IMR-90 (cell line): ENCODE results near the gene TGFBI. TPM values are rescaled to one million over a fixed set of nuclear protein-coding genes. Genes with fewer than 3 reads are reported as not detected.

Experiments used
- ATAC-seq: fragments of 200-7000 bp; cut with Tn5 transposase; 2 replicates; pipeline ENCODE4 v1.9.1; 2020; ENCODE audit warnings: low read depth, mild to moderate bottlenecking, moderate library complexity
- BruUV-seq: library from RNA; stranded (reverse); fragments of 400-500 nt; replicated peaks from 2 replicates; lab custom pipeline; 2021; lab: Mats Ljungman, UMichigan
- CTCF ChIA-PET: fragments of 300-600 bp; formaldehyde crosslinking; extraction: SDS; loops from one replicate; lab custom pipeline; 2021; ENCODE audit warnings: antibody characterized with exemption; lab: Yijun Ruan, JAX
- POLR2A ChIA-PET: fragments of 300-600 bp; sonication (Branson Sonifier 250); formaldehyde crosslinking; loops from one replicate; lab custom pipeline; 2022; ENCODE audit warnings: antibody characterized with exemption; ENCODE audit not compliant: unreplicated experiment; lab: Charles Lee
- DNase-seq: peaks from one replicate; pipeline ENCODE4 v3.0.0; 2013
- H2AFZ ChIP-seq: replicated peaks from 2 replicates; pipeline ENCODE3; 2013; ENCODE audit warnings: low read length, mild to moderate bottlenecking; ENCODE audit not compliant: poor library complexity
- H2AK5ac ChIP-seq: 2 replicates; pipeline ENCODE4 v1.6.1; 2013; ENCODE audit warnings: low read depth, low read length, inconsistent platforms
- H2AK9ac ChIP-seq: replicated peaks from 2 replicates; pipeline ENCODE3; 2013; ENCODE audit warnings: mild to moderate bottlenecking, low read depth, low read length, moderate library complexity; ENCODE audit not compliant: poor library complexity
- H2BK120ac ChIP-seq: 2 replicates; pipeline ENCODE4 v1.6.1; 2013; ENCODE audit warnings: low read depth, low read length, inconsistent platforms
- H2BK15ac ChIP-seq: 3 replicates; pipeline ENCODE4 v1.6.1; 2013; ENCODE audit warnings: low read depth, low read length, inconsistent platforms
- H2BK20ac ChIP-seq: 2 replicates; pipeline ENCODE4 v1.6.1; 2013; ENCODE audit warnings: low read depth, mild to moderate bottlenecking, inconsistent platforms, low read length, moderate library complexity
- H2BK5ac ChIP-seq: 2 replicates; pipeline ENCODE4 v1.6.1; 2013; ENCODE audit warnings: mild to moderate bottlenecking, low read depth, low read length, inconsistent platforms; ENCODE audit not compliant: poor library complexity, severe bottlenecking
- H3K14ac ChIP-seq: replicated peaks from 2 replicates; pipeline ENCODE4 v1.6.1; 2013; ENCODE audit warnings: low read depth, low read length, inconsistent platforms
- H3K18ac ChIP-seq: 2 replicates; pipeline ENCODE4 v1.6.1; 2013; ENCODE audit warnings: low read depth, low read length, control low read depth
- H3K23ac ChIP-seq: 2 replicates; pipeline ENCODE4 v1.6.1; 2013; ENCODE audit warnings: low read depth, low read length, inconsistent platforms
- H3K27ac ChIP-seq: 2 replicates; pipeline ENCODE4 v1.5.1; 2013; ENCODE audit warnings: mild to moderate bottlenecking, control low read depth, low read length; ENCODE audit not compliant: insufficient read depth
- H3K27me3 ChIP-seq: 2 replicates; pipeline ENCODE4 v1.6.1; 2013; ENCODE audit warnings: low read length; ENCODE audit not compliant: control insufficient read depth, insufficient read depth
- H3K36me3 ChIP-seq: 2 replicates; pipeline ENCODE4 v1.6.1; 2013; ENCODE audit warnings: low read length, mixed read lengths; ENCODE audit not compliant: control insufficient read depth, insufficient read depth
- H3K4ac ChIP-seq: 2 replicates; pipeline ENCODE4 v1.6.1; 2013; ENCODE audit warnings: low read depth, low read length, inconsistent platforms
- H3K4me1 ChIP-seq: 2 replicates; pipeline ENCODE4 v1.6.1; 2013; ENCODE audit warnings: low read length, mixed read lengths; ENCODE audit not compliant: control insufficient read depth, insufficient read depth
- H3K4me2 ChIP-seq: 2 replicates; pipeline ENCODE4 v1.6.1; 2013; ENCODE audit warnings: low read depth, mild to moderate bottlenecking, control low read depth, low read length, moderate library complexity
- H3K4me3 ChIP-seq: 2 replicates; pipeline ENCODE4 v1.5.1; 2013; ENCODE audit warnings: low read depth, mild to moderate bottlenecking, control low read depth, low read length, moderate library complexity; ENCODE audit not compliant: insufficient read depth
- H3K56ac ChIP-seq: 2 replicates; pipeline ENCODE4 v1.6.1; 2013; ENCODE audit warnings: low read length, inconsistent platforms; ENCODE audit not compliant: insufficient read depth; ENCODE audit errors: extremely low read depth
- H3K79me1 ChIP-seq, 2 experiments: 2 replicates each; pipeline ENCODE4 v1.6.1; 2013; ENCODE audit warnings: low read length in 2 of 2, inconsistent platforms in 1 of 2, low read depth in 1 of 2
- H3K9ac ChIP-seq: 2 replicates; pipeline ENCODE4 v1.6.1; 2013; ENCODE audit warnings: low read depth, low read length, control low read depth
- H3K9me1 ChIP-seq: 2 replicates; pipeline ENCODE4 v1.6.1; 2013; ENCODE audit warnings: low read length, inconsistent platforms; ENCODE audit not compliant: insufficient read depth
- H3K9me3 ChIP-seq: 2 replicates; pipeline ENCODE4 v1.6.1; 2013; ENCODE audit warnings: low read length; ENCODE audit not compliant: control insufficient read depth, insufficient read depth
- H4K20me1 ChIP-seq: 2 replicates; pipeline ENCODE4 v1.6.1; 2013; ENCODE audit warnings: low read length, inconsistent platforms; ENCODE audit not compliant: insufficient read depth
- H4K5ac ChIP-seq: 2 replicates; pipeline ENCODE4 v1.6.1; 2013; ENCODE audit warnings: mild to moderate bottlenecking, low read depth, low read length, control low read depth
- H4K8ac ChIP-seq, 2 experiments: 2 replicates each; pipeline ENCODE4 v1.6.1; 2013; ENCODE audit warnings: low read depth in 2 of 2, low read length in 2 of 2, control low read depth in 1 of 2, inconsistent platforms in 1 of 2
- H4K91ac ChIP-seq: 2 replicates; pipeline ENCODE4 v1.6.1; 2013; ENCODE audit warnings: low read depth, low read length, inconsistent platforms; ENCODE audit not compliant: insufficient read depth
- BHLHE40 ChIP-seq: fragments of 150-350 bp; IDR thresholded peaks from 2 replicates; pipeline ENCODE4 v1.6.1; 2016; ENCODE audit warnings: mild to moderate bottlenecking, low read depth, low read length
- CEBPB ChIP-seq: IDR thresholded peaks from 2 replicates; pipeline ENCODE4 v1.6.1; 2012; ENCODE audit warnings: low read depth, low read length, improper control_type of control experiment
- CHD1 ChIP-seq: IDR thresholded peaks from 2 replicates; pipeline ENCODE4 v1.6.1; 2012; ENCODE audit warnings: low read depth, low read length, improper control_type of control experiment
- FOS ChIP-seq: fragments of 150-350 bp; IDR thresholded peaks from 2 replicates; pipeline ENCODE4 v1.6.1; 2016; ENCODE audit warnings: low read depth, low read length
- MAFK ChIP-seq: IDR thresholded peaks from 2 replicates; pipeline ENCODE4 v1.6.1; 2012; ENCODE audit warnings: low read depth, low read length, improper control_type of control experiment
- MAZ ChIP-seq: IDR thresholded peaks from 2 replicates; pipeline ENCODE4 v1.6.1; 2012; ENCODE audit warnings: low read depth, mild to moderate bottlenecking, low read length, improper control_type of control experiment, moderate library complexity, borderline replicate concordance
- MXI1 ChIP-seq: IDR thresholded peaks from 2 replicates; pipeline ENCODE4 v1.6.1; 2012; ENCODE audit warnings: low read depth, mild to moderate bottlenecking, low read length, moderate library complexity, borderline replicate concordance
- NFE2L2 ChIP-seq: fragments of 150-350 bp; IDR thresholded peaks from 2 replicates; pipeline ENCODE4 v1.6.1; 2016; ENCODE audit warnings: low read depth, mild to moderate bottlenecking, low read length
- POLR2A ChIP-seq: IDR thresholded peaks from 2 replicates; pipeline ENCODE4 v1.6.1; 2012; ENCODE audit warnings: mild to moderate bottlenecking, low read depth, low read length
- RAD21 ChIP-seq: IDR thresholded peaks from 2 replicates; pipeline ENCODE4 v1.6.1; 2012; ENCODE audit warnings: low read length, improper control_type of control experiment
- RCOR1 ChIP-seq: IDR thresholded peaks from 2 replicates; pipeline ENCODE4 v1.6.1; 2012; ENCODE audit warnings: mild to moderate bottlenecking, low read length, improper control_type of control experiment; ENCODE audit not compliant: insufficient replicate concordance
- RFX5 ChIP-seq: IDR thresholded peaks from 2 replicates; pipeline ENCODE4 v1.8.0; 2012; ENCODE audit warnings: low read depth, mild to moderate bottlenecking, low read length, moderate library complexity
- SMC3 ChIP-seq: fragments of 150-350 bp; IDR thresholded peaks from 2 replicates; pipeline ENCODE4 v1.6.1; 2016; ENCODE audit warnings: low read depth, mild to moderate bottlenecking, antibody characterized with exemption, low read length, moderate library complexity
- WGBS, 2 experiments: methylation state at CpG; one replicate each; pipeline versions ENCODE4 v1.1.5 to v1.1.7; 2013; ENCODE audit warnings: missing lambda C conversion rate in 2 of 2; ENCODE audit not compliant: insufficient read length in 1 of 2; ENCODE audit errors: extremely low coverage in 2 of 2; 5-methylcytosine and 5-hydroxymethylcytosine counted together
- dilution Hi-C: fragments of 300-500 bp; cut with HindIII; formaldehyde crosslinking; loops from one replicate; pipeline ENCODE4 v1.14.3; 2018; ENCODE audit warnings: low sequenced_read_pairs; ENCODE audit not compliant: unreplicated experiment
- in situ Hi-C: fragments of 300-500 bp; cut with MboI; formaldehyde crosslinking; loops from 3 replicates; pipeline ENCODE4 v1.14.3; 2019; ENCODE audit warnings: low sequenced_read_pairs, inconsistent platforms, mixed read lengths
- intact Hi-C: fragments of 100-400 bp; cut with micrococcal nuclease; formaldehyde crosslinking; loops from 2 replicates; pipeline ENCODE4 v1.10.0; 2022
- polyA plus RNA-seq, 3 experiments: library from polyadenylated mRNA; depleted of rRNA; stranded (reverse); fragments of >200 nt; gene quantifications; 2 replicates each; pipeline ENCODE4 v1.2.3, GENCODE V29; 2012; ENCODE audit warnings: low replicate concordance in 1 of 3
- total RNA-seq: library from RNA; depleted of rRNA; stranded (reverse); fragments of >200 nt; gene quantifications from 2 replicates; pipeline ENCODE4 v1.2.3, GENCODE V29; 2012
- TF ChIP-seq, protein P1 (sequence below): fragments of 150-350 bp; IDR thresholded peaks from 2 replicates; pipeline ENCODE4 v1.6.1; 2016; ENCODE audit warnings: low read depth, mild to moderate bottlenecking, low read length, moderate library complexity, borderline replicate concordance
- TF ChIP-seq, protein P2 (sequence below): conservative IDR thresholded peaks from 2 replicates; pipeline ENCODE4 v1.5.1; 2012; ENCODE audit warnings: mild to moderate bottlenecking, low read depth, low read length, improper control_type of control experiment
- TF ChIP-seq, protein P3 (sequence below): fragments of 150-350 bp; IDR thresholded peaks from 2 replicates; pipeline ENCODE4 v1.6.1; 2017; ENCODE audit warnings: mild to moderate bottlenecking, antibody characterized with exemption, low read length, low read depth

The TGFBI gene
- total and polyA plus RNA-seq, 2 of the 4 experiments (the other 2 are of a cell fraction), result 618 to 1,551 TPM

GRCh38 chr5:136103118-136103517 lies 74.3 kb downstream of the TGFBI start:
- ChIA-PET CTCF (no interaction called here), POLR2A (no interaction called here)
- no TSS peak for BruUV-seq
- H3K9ac ChIP-seq, result no peak overlapping the region
- no peaks in the 10 kb centered on the region for H3K36me3 ChIP-seq
- H4K8ac ChIP-seq, result no peak overlapping the region
- H4K20me1 ChIP-seq, result no peaks in the 10 kb centered on the region
- no peak overlapping the region for H3K27ac ChIP-seq
- intact Hi-C loops, result no loop called here
- in situ Hi-C loops, result loop anchor here (25.0 kb wide), 1 partner anchor 441 kb away; no protein-coding TSS in a partner anchor
- H2BK20ac ChIP-seq, result no peak overlapping the region
- H3K27me3 ChIP-seq, result peaks cover 35% of the 10 kb centered on the region
- WGBS, 2 experiments, result no CpG with 5 or more reads among the region's 1 CpG
- H2BK5ac ChIP-seq, result no peak overlapping the region
- TF ChIP-seq MAZ, result no peak
- TF ChIP-seq MXI1, result no peak
- no peak for TF ChIP-seq FOS
- TF ChIP-seq NFE2L2, result no peak
- no peak for TF ChIP-seq CEBPB
- TF ChIP-seq CHD1, result no peak
- TF ChIP-seq MAFK, result no peak
- TF ChIP-seq RCOR1, result no peak
- TF ChIP-seq RFX5, result no peak
- TF ChIP-seq SMC3, result no peak
- TF ChIP-seq, protein P1, sequence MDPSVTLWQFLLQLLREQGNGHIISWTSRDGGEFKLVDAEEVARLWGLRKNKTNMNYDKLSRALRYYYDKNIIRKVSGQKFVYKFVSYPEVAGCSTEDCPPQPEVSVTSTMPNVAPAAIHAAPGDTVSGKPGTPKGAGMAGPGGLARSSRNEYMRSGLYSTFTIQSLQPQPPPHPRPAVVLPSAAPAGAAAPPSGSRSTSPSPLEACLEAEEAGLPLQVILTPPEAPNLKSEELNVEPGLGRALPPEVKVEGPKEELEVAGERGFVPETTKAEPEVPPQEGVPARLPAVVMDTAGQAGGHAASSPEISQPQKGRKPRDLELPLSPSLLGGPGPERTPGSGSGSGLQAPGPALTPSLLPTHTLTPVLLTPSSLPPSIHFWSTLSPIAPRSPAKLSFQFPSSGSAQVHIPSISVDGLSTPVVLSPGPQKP, result no peak
- TF ChIP-seq POLR2A, result no peak
- TF ChIP-seq, protein P2, sequence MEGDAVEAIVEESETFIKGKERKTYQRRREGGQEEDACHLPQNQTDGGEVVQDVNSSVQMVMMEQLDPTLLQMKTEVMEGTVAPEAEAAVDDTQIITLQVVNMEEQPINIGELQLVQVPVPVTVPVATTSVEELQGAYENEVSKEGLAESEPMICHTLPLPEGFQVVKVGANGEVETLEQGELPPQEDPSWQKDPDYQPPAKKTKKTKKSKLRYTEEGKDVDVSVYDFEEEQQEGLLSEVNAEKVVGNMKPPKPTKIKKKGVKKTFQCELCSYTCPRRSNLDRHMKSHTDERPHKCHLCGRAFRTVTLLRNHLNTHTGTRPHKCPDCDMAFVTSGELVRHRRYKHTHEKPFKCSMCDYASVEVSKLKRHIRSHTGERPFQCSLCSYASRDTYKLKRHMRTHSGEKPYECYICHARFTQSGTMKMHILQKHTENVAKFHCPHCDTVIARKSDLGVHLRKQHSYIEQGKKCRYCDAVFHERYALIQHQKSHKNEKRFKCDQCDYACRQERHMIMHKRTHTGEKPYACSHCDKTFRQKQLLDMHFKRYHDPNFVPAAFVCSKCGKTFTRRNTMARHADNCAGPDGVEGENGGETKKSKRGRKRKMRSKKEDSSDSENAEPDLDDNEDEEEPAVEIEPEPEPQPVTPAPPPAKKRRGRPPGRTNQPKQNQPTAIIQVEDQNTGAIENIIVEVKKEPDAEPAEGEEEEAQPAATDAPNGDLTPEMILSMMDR, result no peak
- no peak for TF ChIP-seq RAD21
- TF ChIP-seq BHLHE40, result no peak
- TF ChIP-seq, protein P3, sequence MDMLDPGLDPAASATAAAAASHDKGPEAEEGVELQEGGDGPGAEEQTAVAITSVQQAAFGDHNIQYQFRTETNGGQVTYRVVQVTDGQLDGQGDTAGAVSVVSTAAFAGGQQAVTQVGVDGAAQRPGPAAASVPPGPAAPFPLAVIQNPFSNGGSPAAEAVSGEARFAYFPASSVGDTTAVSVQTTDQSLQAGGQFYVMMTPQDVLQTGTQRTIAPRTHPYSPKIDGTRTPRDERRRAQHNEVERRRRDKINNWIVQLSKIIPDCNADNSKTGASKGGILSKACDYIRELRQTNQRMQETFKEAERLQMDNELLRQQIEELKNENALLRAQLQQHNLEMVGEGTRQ, result no peak
- H3K56ac ChIP-seq, result no peak overlapping the region
- no peaks in the 10 kb centered on the region; the same call in 1 of the 2 replicates for H3K9me1 ChIP-seq
- no peak overlapping the region for H2BK120ac ChIP-seq
- no peak overlapping the region for H4K91ac ChIP-seq
- no peak overlapping the region for H4K5ac ChIP-seq
- H3K14ac ChIP-seq, result no peak overlapping the region
- no peaks in the 10 kb centered on the region for H3K9me3 ChIP-seq
- dilution Hi-C loops, result no loop called here
- H2AFZ ChIP-seq, result no peak overlapping the region
- H2AK5ac ChIP-seq, result no peak overlapping the region
- H3K4me3 ChIP-seq, result no peak overlapping the region
- ATAC-seq (no peak), DNase-seq (no peak)
- no peak overlapping the region for H2AK9ac ChIP-seq
- H3K4me1 ChIP-seq, result no peaks in the 10 kb centered on the region
- no peaks in the 10 kb centered on the region for H3K79me1 ChIP-seq
- no peak overlapping the region for H3K4me2 ChIP-seq
- no peak overlapping the region for H2BK15ac ChIP-seq
- H3K4ac ChIP-seq, result no peak overlapping the region
- H3K18ac ChIP-seq, result no peak overlapping the region
- H3K23ac ChIP-seq, result no peak overlapping the region
